Sigmoid colon (tissue), 7 donors: Measurements from ENCODE around the gene CAT. TPM values are rescaled to one million over a fixed set of nuclear protein-coding genes. Genes with fewer than 3 reads are reported as not detected.

Source experiments
- DNase-seq: peaks from one replicate; pipeline ENCODE4 v3.0.0-alpha.2; 2019
- H3K27ac ChIP-seq, 4 donors: fragments of 200-600 bp; sonication (generic); one replicate each; pipeline ENCODE4 v1.5.1; 2016 to 2019; ENCODE audit warnings: mild to moderate bottlenecking in 1 of 4
- H3K27me3 ChIP-seq, 3 donors: fragments of 200-600 bp; sonication (generic); one replicate each; pipeline ENCODE4 v1.5.1; 2019; ENCODE audit warnings: mild to moderate bottlenecking in 1 of 3
- H3K36me3 ChIP-seq, 4 donors: fragments of 200-600 bp; sonication (generic); one replicate each; pipeline ENCODE4 v1.5.1; 2016 to 2019
- H3K4me1 ChIP-seq, 4 donors: fragments of 200-600 bp; sonication (generic); one replicate each; pipeline ENCODE4 v1.5.1; 2017 to 2019
- H3K4me3 ChIP-seq, 4 donors: fragments of 200-600 bp; sonication (generic); one replicate each; pipeline ENCODE4 v1.5.1; 2017 to 2019; ENCODE audit warnings: mild to moderate bottlenecking in 2 of 4, moderate library complexity in 1 of 4
- H3K9me3 ChIP-seq, 4 donors: fragments of 200-600 bp in 3 of 4; sonication (generic) in 3 of 4; one replicate each; pipeline versions ENCODE4 v1.5.1 to v1.6.1; 2013 to 2019
- CTCF ChIP-seq, 4 experiments: fragments of 450-650 bp in 3 of 4; fragments of 200-600 bp in 1 of 4; IDR thresholded peaks; one replicate each; pipeline ENCODE4 v1.5.1; 2016 to 2019; ENCODE audit warnings: antibody characterized with exemption in 4 of 4, mild to moderate bottlenecking in 3 of 4, moderate library complexity in 2 of 4
- EP300 ChIP-seq, 4 donors: sonication (generic); formaldehyde crosslinking; IDR thresholded peaks; one replicate each; pipeline ENCODE4 v1.6.1; 2017; ENCODE audit warnings: antibody characterized with exemption in 4 of 4
- POLR2A ChIP-seq, 2 donors: fragments of 450-650 bp; IDR thresholded peaks; one replicate each; pipeline ENCODE4 v1.6.1; 2016; ENCODE audit warnings: antibody characterized with exemption in 2 of 2, mild to moderate bottlenecking in 2 of 2, moderate library complexity in 2 of 2
- POLR2AphosphoS5 ChIP-seq, 4 donors: sonication (generic); formaldehyde crosslinking; IDR thresholded peaks; one replicate each; pipeline ENCODE4 v1.6.1; 2017; ENCODE audit warnings: antibody characterized with exemption in 4 of 4
- WGBS, 2 donors: extraction: QIAGEN DNeasy Blood & Tissue Kit; methylation state at CpG; one replicate each; pipeline ENCODE4 v1.1.7; 2013; 5-methylcytosine and 5-hydroxymethylcytosine counted together
- intact Hi-C: fragments of 100-400 bp; cut with DNase I; formaldehyde crosslinking; loops from one replicate; pipeline ENCODE4 v1.15.1; 2023
- polyA plus RNA-seq, 3 donors: library from polyadenylated mRNA; stranded (reverse); fragments of 200-250 nt; gene quantifications; one replicate each; pipeline ENCODE4 v1.2.3, GENCODE V29; 2013
- total RNA-seq, 4 donors: library from RNA; depleted of rRNA; stranded (reverse); fragments of >200 nt; gene quantifications; one replicate each; pipeline ENCODE4 v1.1.0, GENCODE V29; 2016
- donor health status: healthy with polysubstance abuse.
- donor health status: Bipolar disorder and iron deficiency.
- donor health status: healthy.

The CAT gene
- total and polyA plus RNA-seq, 7 donors = 64.1 to 164 (median 87.5) TPM

DNA sequence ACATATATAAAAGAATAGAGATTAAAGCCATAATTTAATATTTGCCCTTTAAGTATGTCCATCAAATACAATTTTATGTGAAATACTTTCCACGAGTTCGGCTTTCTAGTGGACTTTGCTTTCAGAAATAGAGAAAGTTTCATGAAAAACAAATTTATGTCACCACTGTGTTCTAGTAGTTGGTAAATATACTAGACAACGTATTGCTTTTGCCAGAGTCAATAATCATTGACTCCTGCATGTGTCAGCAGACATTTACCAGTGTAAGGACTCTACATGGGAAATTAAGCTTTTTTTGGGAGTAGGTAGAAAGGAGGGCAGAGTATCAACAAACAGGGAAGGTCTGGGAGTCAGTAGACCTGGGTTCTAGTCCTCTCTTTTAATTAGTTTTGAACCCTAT lies 32.3 kb upstream of the CAT start:
- Histone ChIP-seq H3K4me3 (no peak overlapping the region), H3K36me3 (no peaks in the 10 kb centered on the region), H3K27ac (no peak overlapping the region), H3K27me3 (peaks cover 0 to 6% (median 0%) of the 10 kb centered on the region in 3 donors), H3K4me1 (no peaks in the 10 kb centered on the region), H3K9me3 (no peaks in the 10 kb centered on the region)
- TF ChIP-seq EP300 (IDR thresholded peaks at IDR 0.05) (no peak), POLR2A (IDR thresholded peaks at IDR 0.05) (no peak), POLR2AphosphoS5 (IDR thresholded peaks at IDR 0.05) (no peak), CTCF (IDR thresholded peaks at IDR 0.05) (no peak)
- intact Hi-C loops = no loop called here
- DNase-seq = no peak
- WGBS, 2 donors = 70 to 89% methylated on average over 3 of the region's 3 CpGs

- TF ChIP-seq EP300 (IDR thresholded peaks at IDR 0.05) = no peak
- TF ChIP-seq POLR2AphosphoS5 (IDR thresholded peaks at IDR 0.05) = no peak
- no peak for TF ChIP-seq CTCF (IDR thresholded peaks at IDR 0.05)
- TF ChIP-seq POLR2A (IDR thresholded peaks at IDR 0.05) = no peak
- WGBS, 2 donors = 45 to 57% methylated on average over 2 of the region's 2 CpGs
- Histone ChIP-seq H3K4me3 (no peak overlapping the region), H3K4me1 (no peaks in the 10 kb centered on the region), H3K27me3 (peaks cover 0 to 6% (median 0%) of the 10 kb centered on the region in 3 donors), H3K9me3 (no peaks in the 10 kb centered on the region), H3K36me3 (no peaks in the 10 kb centered on the region), H3K27ac (no peak overlapping the region)
- DNase-seq = no peak
- intact Hi-C loops = no loop called here
Measured at GRCh38 chr11:34407121-34407813, 31.5 kb upstream of the CAT start.

GRCh38 chr11:34408580-34409172 lies 30.1 kb upstream of the CAT start:
- DNase-seq = no peak
- Histone ChIP-seq H3K9me3 (peaks cover 0 to 5% (median 3%) of the 10 kb centered on the region in 4 donors), H3K4me1 (no peaks in the 10 kb centered on the region), H3K36me3 (no peaks in the 10 kb centered on the region), H3K27ac (no peak overlapping the region), H3K4me3 (no peak overlapping the region), H3K27me3 (peaks cover 0 to 6% (median 0%) of the 10 kb centered on the region in 3 donors)
- TF ChIP-seq CTCF (IDR thresholded peaks at IDR 0.05) (no peak), EP300 (IDR thresholded peaks at IDR 0.05) (no peak), POLR2A (IDR thresholded peaks at IDR 0.05) (no peak), POLR2AphosphoS5 (IDR thresholded peaks at IDR 0.05) (no peak)
- intact Hi-C loops = no loop called here
- 81 to 91% methylated on average over 2 of the region's 2 CpGs for WGBS, 2 donors

DNA sequence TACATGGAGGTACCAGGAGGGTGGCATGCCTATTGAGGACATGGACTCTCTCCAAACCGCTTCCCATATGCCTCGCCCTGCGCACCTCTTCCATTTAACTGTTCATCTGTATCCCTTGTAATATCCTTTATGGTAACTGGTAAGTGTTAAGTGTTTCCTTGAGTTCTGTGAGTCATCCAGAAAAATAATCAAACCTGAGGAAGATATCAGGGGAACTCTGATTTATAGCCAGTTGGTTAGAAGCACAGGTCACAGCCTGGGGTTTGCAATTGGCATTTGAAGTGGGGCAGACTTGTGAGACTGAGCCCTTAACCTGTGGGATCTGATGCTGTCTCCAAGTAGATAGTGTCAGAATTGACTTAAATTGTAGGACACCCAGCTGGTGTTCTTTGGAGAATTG lies 27.6 kb upstream of the CAT start:
- no peak overlapping the region for H3K27ac ChIP-seq
- peaks cover 0 to 6% (median 0%) of the 10 kb centered on the region in 3 donors for H3K27me3 ChIP-seq
- intact Hi-C loops = no loop called here
- no peak overlapping the region for H3K4me3 ChIP-seq
- 65 to 87% methylated on average over 3 of the region's 3 CpGs for WGBS, 2 donors
- no peak for TF ChIP-seq POLR2A (IDR thresholded peaks at IDR 0.05)
- no peak for TF ChIP-seq CTCF (IDR thresholded peaks at IDR 0.05)
- no peak for TF ChIP-seq EP300 (IDR thresholded peaks at IDR 0.05)
- TF ChIP-seq POLR2AphosphoS5 (IDR thresholded peaks at IDR 0.05) = no peak
- H3K9me3 ChIP-seq = peaks cover 0 to 5% (median 3%) of the 10 kb centered on the region in 4 donors
- H3K4me1 ChIP-seq = no peaks in the 10 kb centered on the region
- DNase-seq = no peak
- H3K36me3 ChIP-seq = no peaks in the 10 kb centered on the region
